Peyer's patch (tissue), 4 donors: ENCODE measurements around the gene IRS2.

Experiments
- POLR2A ChIP-seq, 2 donors: fragments of 450-650 bp; IDR thresholded peaks; one replicate each; pipeline ENCODE4 v1.5.1; 2017; ENCODE audit warnings: antibody characterized with exemption in 2 of 2, mild to moderate bottlenecking in 2 of 2, moderate library complexity in 2 of 2
- TF ChIP-seq, protein P1 (sequence below), 6 experiments: fragments of 450-650 bp in 4 of 6; fragments of 200-600 bp in 2 of 6; sonication (generic) in 1 of 6; IDR thresholded peaks; one replicate each; pipeline ENCODE4 v1.5.1; 2017 to 2019; ENCODE audit warnings: antibody characterized with exemption in 6 of 6, mild to moderate bottlenecking in 3 of 6, moderate library complexity in 1 of 6

- TF ChIP-seq, protein P1, sequence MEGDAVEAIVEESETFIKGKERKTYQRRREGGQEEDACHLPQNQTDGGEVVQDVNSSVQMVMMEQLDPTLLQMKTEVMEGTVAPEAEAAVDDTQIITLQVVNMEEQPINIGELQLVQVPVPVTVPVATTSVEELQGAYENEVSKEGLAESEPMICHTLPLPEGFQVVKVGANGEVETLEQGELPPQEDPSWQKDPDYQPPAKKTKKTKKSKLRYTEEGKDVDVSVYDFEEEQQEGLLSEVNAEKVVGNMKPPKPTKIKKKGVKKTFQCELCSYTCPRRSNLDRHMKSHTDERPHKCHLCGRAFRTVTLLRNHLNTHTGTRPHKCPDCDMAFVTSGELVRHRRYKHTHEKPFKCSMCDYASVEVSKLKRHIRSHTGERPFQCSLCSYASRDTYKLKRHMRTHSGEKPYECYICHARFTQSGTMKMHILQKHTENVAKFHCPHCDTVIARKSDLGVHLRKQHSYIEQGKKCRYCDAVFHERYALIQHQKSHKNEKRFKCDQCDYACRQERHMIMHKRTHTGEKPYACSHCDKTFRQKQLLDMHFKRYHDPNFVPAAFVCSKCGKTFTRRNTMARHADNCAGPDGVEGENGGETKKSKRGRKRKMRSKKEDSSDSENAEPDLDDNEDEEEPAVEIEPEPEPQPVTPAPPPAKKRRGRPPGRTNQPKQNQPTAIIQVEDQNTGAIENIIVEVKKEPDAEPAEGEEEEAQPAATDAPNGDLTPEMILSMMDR (IDR thresholded peaks at IDR 0.05), result no peak
- TF ChIP-seq POLR2A (IDR thresholded peaks at IDR 0.05), result no peak
Observed at GRCh38 chr13:109755551-109755950, 30.8 kb downstream of the IRS2 start.
